Keratinocyte (primary cell): ENCODE results near the gene TAGLN. TPM values are rescaled to one million over a fixed set of nuclear protein-coding genes. Genes with fewer than 3 reads are reported as not detected.

Experiments used
- DNase-seq: peaks from one replicate; pipeline ENCODE4 v3.0.0-alpha.2; 2011; ENCODE audit warnings: low read depth, missing footprints, low spot score
- FAIRE-seq: peaks from 2 replicates; lab custom pipeline; 2011; peaks lifted over from hg19 to GRCh38; lab: Jason Lieb, UNC
- H2AFZ ChIP-seq: 2 replicates; pipeline ENCODE4 v1.6.0; 2012; ENCODE audit warnings: low read length, control low read depth, inconsistent platforms; ENCODE audit not compliant: control insufficient read depth
- H3K27ac ChIP-seq: 2 replicates; pipeline ENCODE4 v1.5.1; 2011; ENCODE audit warnings: low read length; ENCODE audit not compliant: control insufficient read depth, insufficient read depth
- H3K27me3 ChIP-seq: 3 replicates; pipeline ENCODE4 v1.6.0; 2011; ENCODE audit warnings: low read length; ENCODE audit not compliant: control insufficient read depth, insufficient read depth; ENCODE audit errors: extremely low read depth
- H3K36me3 ChIP-seq, 2 experiments: 2 replicates in 1 of 2; 3 replicates in 1 of 2; pipeline ENCODE4 v1.5.1; 2011; ENCODE audit warnings: low read length in 2 of 2, mild to moderate bottlenecking in 1 of 2; ENCODE audit not compliant: control insufficient read depth in 2 of 2, insufficient read depth in 2 of 2; ENCODE audit errors: extremely low read depth in 1 of 2
- H3K4me1 ChIP-seq: 3 replicates; pipeline ENCODE4 v1.5.1; 2011; ENCODE audit warnings: low read length; ENCODE audit not compliant: control insufficient read depth, insufficient read depth; ENCODE audit errors: extremely low read depth
- H3K4me2 ChIP-seq: 3 replicates; pipeline ENCODE4 v1.6.0; 2011; ENCODE audit warnings: low read depth, low read length; ENCODE audit not compliant: control insufficient read depth, insufficient read depth; ENCODE audit errors: extremely low read depth
- H3K4me3 ChIP-seq, 3 experiments: fragments of 200-600 bp in 1 of 3; sonication (generic) in 1 of 3; 2 replicates in 2 of 3; 3 replicates in 1 of 3; pipeline ENCODE4 v1.5.1; 2011 to 2016; ENCODE audit warnings: low read length in 3 of 3, mild to moderate bottlenecking in 3 of 3, control low read depth in 2 of 3, inconsistent platforms in 1 of 3, low read depth in 1 of 3, mixed read lengths in 1 of 3, mixed run types in 1 of 3, moderate library complexity in 1 of 3; ENCODE audit not compliant: control insufficient read depth in 2 of 3, insufficient read depth in 2 of 3; ENCODE audit errors: extremely low read depth in 1 of 3
- H3K79me2 ChIP-seq: 2 replicates; pipeline ENCODE4 v1.6.0; 2012; ENCODE audit warnings: low read length; ENCODE audit not compliant: control insufficient read depth, insufficient read depth
- H3K9ac ChIP-seq: 3 replicates; pipeline ENCODE4 v1.6.0; 2011; ENCODE audit warnings: low read length; ENCODE audit not compliant: control insufficient read depth, insufficient read depth; ENCODE audit errors: extremely low read depth
- H3K9me1 ChIP-seq: 3 replicates; pipeline ENCODE4 v1.6.0; 2011; ENCODE audit warnings: low read length; ENCODE audit not compliant: control insufficient read depth, insufficient read depth; ENCODE audit errors: extremely low read depth
- H3K9me3 ChIP-seq: 2 replicates; pipeline ENCODE4 v1.5.1; 2012; ENCODE audit warnings: low read depth, low read length; ENCODE audit not compliant: control insufficient read depth
- H4K20me1 ChIP-seq: 3 replicates; pipeline ENCODE4 v1.6.0; 2011; ENCODE audit warnings: low read length; ENCODE audit not compliant: control insufficient read depth, insufficient read depth; ENCODE audit errors: extremely low read depth
- EZH2 ChIP-seq: IDR thresholded peaks from one replicate; pipeline ENCODE4 v1.6.1; 2012; ENCODE audit warnings: inconsistent platforms, mild to moderate bottlenecking, low read length, moderate library complexity
- dilution Hi-C: fragments of 300-500 bp; cut with MboI; formaldehyde crosslinking; loops from one replicate; pipeline ENCODE4 v1.7.0; 2020; ENCODE audit warnings: low sequenced_read_pairs; ENCODE audit not compliant: extremely low pct_ligation_motif_present
- polyA plus RNA-seq, 5 experiments: library from polyadenylated mRNA; depleted of rRNA in 3 of 5; stranded (reverse) in 3 of 5; stranded (forward) in 1 of 5; unstranded in 1 of 5; fragments of >200 nt; gene quantifications; 1 replicate in 1 of 5; 2 replicates in 3 of 5; 3 replicates in 1 of 5; pipeline versions ENCODE4 v1.2.1 to v1.2.3, GENCODE V29; 2011 to 2012; ENCODE audit warnings: missing spikeins in 2 of 5, low read depth in 1 of 5, low replicate concordance in 1 of 5
- TF ChIP-seq, protein P1 (sequence below), 3 experiments: IDR thresholded peaks in 1 of 3; conservative IDR thresholded peaks in 1 of 3; optimal IDR thresholded peaks in 1 of 3; 2 replicates in 2 of 3; 3 replicates in 1 of 3; pipeline versions ENCODE3 to v1.5.1; 2011; ENCODE audit warnings: low read length in 3 of 3, mild to moderate bottlenecking in 3 of 3, moderate library complexity in 2 of 3, control low read depth in 1 of 3, inconsistent platforms in 1 of 3; ENCODE audit not compliant: insufficient read depth in 2 of 3; ENCODE audit errors: extremely low read depth in 1 of 3

Gene TAGLN
- polyA plus RNA-seq, 1 donor (not counting 4 experiments of a cell fraction or from before 2014, with no cell fraction given) = 26.6 TPM

DNA sequence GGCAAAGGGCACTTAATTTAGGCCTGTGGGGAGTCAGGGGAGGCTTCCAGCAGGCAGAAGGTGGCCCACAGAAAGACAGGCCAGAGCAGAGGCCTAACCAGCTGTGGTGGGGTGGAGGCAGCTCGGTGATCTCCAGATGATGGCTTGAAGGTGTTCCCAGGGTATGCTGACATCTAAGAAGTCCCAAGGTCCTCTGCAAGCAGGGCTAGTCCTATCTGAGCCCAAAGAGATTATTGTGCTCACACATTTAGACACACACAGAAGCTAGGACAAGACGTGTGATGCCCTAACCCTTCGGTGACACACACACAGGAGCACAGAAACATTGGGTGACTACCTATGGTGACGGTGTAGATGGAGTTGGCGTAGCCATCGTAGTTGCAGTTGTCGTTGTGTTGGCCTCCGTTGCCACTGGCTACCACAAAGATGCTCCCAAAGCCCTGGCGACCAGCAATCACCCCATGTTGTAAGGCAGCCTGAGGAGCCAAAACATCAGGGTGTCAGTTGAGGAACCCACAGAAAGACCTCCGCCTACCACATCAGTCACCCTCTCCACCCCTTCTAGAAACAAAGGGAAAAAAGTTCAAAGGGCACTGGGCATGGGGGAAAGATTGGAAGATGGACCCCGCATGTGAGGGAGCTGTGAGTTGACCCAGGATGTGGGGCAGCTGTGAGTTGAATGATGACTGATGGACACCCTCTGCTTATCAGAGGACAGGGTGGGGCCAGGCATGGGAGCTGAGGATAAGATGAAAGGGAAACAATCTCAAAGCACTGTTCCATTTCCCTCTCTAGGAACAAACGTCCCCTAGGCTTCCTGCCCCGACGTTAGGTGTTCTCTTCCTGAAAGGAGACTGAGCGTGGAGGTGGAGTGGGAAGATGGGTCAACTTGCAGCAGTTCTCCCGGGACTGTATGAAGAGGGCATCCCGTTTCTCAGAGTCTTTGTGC lies 24.8 kb downstream of the TAGLN start:
- Histone ChIP-seq H3K27ac (no peak overlapping the region), H3K36me3 (peaks cover 52 to 53% of the 10 kb centered on the region in 2 experiments), H3K9me3 (no peaks in the 10 kb centered on the region), H3K4me1 (no peaks in the 10 kb centered on the region), H3K4me2 (no peak overlapping the region), H3K4me3 (no peak overlapping the region), H3K27me3 (no peaks in the 10 kb centered on the region), H2AFZ (no peak overlapping the region), H3K79me2 (no peaks in the 10 kb centered on the region), H3K9me1 (peaks cover 2% of the 10 kb centered on the region), H3K9ac (no peak overlapping the region), H4K20me1 (no peaks in the 10 kb centered on the region)
- FAIRE-seq = no peak
- dilution Hi-C loops = no loop called here
- TF ChIP-seq, protein P1, sequence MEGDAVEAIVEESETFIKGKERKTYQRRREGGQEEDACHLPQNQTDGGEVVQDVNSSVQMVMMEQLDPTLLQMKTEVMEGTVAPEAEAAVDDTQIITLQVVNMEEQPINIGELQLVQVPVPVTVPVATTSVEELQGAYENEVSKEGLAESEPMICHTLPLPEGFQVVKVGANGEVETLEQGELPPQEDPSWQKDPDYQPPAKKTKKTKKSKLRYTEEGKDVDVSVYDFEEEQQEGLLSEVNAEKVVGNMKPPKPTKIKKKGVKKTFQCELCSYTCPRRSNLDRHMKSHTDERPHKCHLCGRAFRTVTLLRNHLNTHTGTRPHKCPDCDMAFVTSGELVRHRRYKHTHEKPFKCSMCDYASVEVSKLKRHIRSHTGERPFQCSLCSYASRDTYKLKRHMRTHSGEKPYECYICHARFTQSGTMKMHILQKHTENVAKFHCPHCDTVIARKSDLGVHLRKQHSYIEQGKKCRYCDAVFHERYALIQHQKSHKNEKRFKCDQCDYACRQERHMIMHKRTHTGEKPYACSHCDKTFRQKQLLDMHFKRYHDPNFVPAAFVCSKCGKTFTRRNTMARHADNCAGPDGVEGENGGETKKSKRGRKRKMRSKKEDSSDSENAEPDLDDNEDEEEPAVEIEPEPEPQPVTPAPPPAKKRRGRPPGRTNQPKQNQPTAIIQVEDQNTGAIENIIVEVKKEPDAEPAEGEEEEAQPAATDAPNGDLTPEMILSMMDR (optimal IDR thresholded peaks at IDR 0.05 in 1 of 3, IDR thresholded peaks at IDR 0.05 in 1 of 3, conservative IDR thresholded peaks at IDR 0.05 in 1 of 3; ENCODE audit: extremely low read depth in 1 of 3, insufficient read depth in 2 of 3, low read length in 3 of 3) = no peak
- TF ChIP-seq EZH2 = no peak
- DNase-seq = no peak

DNA sequence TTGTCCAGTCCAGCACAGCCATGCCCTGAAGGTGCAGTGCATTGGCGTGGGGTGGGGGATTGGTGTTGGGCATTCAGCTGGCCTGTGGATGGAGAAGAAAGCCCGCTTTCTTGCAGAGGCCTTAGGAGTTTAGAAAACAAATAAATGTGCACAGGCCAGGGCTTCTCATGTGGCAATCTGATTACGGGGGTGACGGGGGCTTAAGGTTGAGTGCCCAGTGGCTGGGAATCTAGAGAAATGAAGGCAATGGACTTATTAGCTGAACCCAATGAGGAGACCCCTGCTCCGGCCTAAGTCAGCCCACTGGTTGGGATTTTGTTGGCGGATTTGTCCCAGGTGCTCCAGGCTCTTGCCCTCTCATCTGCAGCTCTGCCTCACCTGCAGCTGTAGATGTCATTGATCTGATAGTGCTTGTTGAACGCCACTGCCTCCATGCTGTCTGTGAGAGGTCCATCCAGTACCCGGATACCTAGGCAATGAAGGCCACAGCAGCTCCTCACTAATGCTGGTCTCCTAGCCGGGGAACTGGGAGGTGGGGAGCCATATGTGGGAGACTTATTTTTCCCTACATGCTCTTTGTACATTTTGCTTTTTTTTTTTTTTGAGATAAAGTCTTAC lies 26.5 kb downstream of the TAGLN start:
- Histone ChIP-seq H3K27ac (no peak overlapping the region), H3K9me1 (peaks cover 2% of the 10 kb centered on the region), H3K36me3 (peaks cover 47 to 55% of the 10 kb centered on the region in 2 experiments), H3K4me1 (peaks cover 5% of the 10 kb centered on the region), H3K4me2 (no peak overlapping the region), H3K4me3 (no peak overlapping the region), H3K79me2 (peaks cover 15% of the 10 kb centered on the region), H3K27me3 (no peaks in the 10 kb centered on the region), H2AFZ (no peak overlapping the region), H3K9me3 (no peaks in the 10 kb centered on the region), H4K20me1 (no peaks in the 10 kb centered on the region), H3K9ac (no peak overlapping the region)
- TF ChIP-seq, protein P1 (optimal IDR thresholded peaks at IDR 0.05 in 1 of 3, IDR thresholded peaks at IDR 0.05 in 1 of 3, conservative IDR thresholded peaks at IDR 0.05 in 1 of 3; ENCODE audit: extremely low read depth in 1 of 3, insufficient read depth in 2 of 3, low read length in 3 of 3) = no peak
- no peak for TF ChIP-seq EZH2
- DNase-seq (no peak), FAIRE-seq (no peak)
- dilution Hi-C loops = no loop called here
